Mesodermal cell (in vitro differentiated cells): ENCODE results near the gene TNFAIP3.
A peak's percentile ranks its signal among the peaks of the same experiment; 100 is the strongest.

ENCODE experiments used
- H3K27ac ChIP-seq: 2 replicates; pipeline ENCODE4 v1.7.0; 2013; ENCODE audit warnings: mild to moderate bottlenecking, low read depth, low read length, moderate library complexity; ENCODE audit not compliant: severe bottlenecking
- H3K36me3 ChIP-seq: 2 replicates; pipeline ENCODE4 v1.7.1; 2013; ENCODE audit warnings: mild to moderate bottlenecking, low read length, moderate library complexity; ENCODE audit not compliant: control insufficient read depth, insufficient read depth
- H3K4me1 ChIP-seq: one replicate; pipeline ENCODE4 v1.7.1; 2013; ENCODE audit warnings: mild to moderate bottlenecking, low read length; ENCODE audit not compliant: insufficient read depth, control insufficient read depth, poor library complexity, severe bottlenecking
- H3K4me3 ChIP-seq: 2 replicates; pipeline ENCODE4 v1.7.0; 2013; ENCODE audit warnings: low read length, control low read depth, mild to moderate bottlenecking; ENCODE audit not compliant: insufficient read depth, poor library complexity, severe bottlenecking; ENCODE audit errors: extremely low read depth
- H3K9me3 ChIP-seq: 2 replicates; pipeline ENCODE4 v1.7.1; 2013; ENCODE audit warnings: mild to moderate bottlenecking, low read length, moderate library complexity; ENCODE audit not compliant: control insufficient read depth
- WGBS, 2 experiments: methylation state at CpG; one replicate each; pipeline ENCODE4 v1.1.5; 2013; ENCODE audit warnings: missing lambda C conversion rate in 2 of 2; ENCODE audit not compliant: insufficient coverage in 2 of 2; 5-methylcytosine and 5-hydroxymethylcytosine counted together

Gene TNFAIP3

DNA sequence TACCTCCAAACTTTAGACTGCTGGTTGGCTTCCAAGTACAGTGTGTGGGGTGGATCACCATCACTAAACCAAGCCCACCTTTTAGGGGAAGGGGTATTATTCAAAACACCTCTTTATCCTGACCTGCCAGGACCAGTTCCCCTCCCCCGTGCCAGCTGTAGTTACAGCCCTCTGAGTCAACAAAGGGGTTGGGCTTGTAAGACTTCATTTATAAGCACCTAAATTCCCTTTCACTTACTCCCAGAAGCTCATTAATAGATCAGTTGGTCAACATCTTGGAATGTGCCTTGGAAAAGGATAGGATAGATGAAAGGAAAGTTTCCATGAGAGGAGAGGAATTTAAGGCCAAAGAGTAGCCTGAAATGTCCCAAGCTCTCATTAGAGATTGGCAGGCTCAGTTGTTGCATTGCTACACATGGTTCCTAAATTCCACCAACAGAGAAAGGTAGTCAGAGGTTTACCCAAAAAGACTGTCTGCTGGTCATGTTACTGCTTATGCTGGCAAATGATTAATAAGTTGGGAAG is 59.2 kb downstream of the TNFAIP3 start:
- H3K4me1 ChIP-seq: peaks cover 41% of the 10 kb centered on the region
- peak overlapping the region; percentile 60 for H3K27ac ChIP-seq
- WGBS, 2 experiments: no CpG with 5 or more reads among the region's 1 CpG
- no peaks in the 10 kb centered on the region for H3K9me3 ChIP-seq
- H3K4me3 ChIP-seq: no peak overlapping the region
- H3K36me3 ChIP-seq: no peaks in the 10 kb centered on the region

DNA sequence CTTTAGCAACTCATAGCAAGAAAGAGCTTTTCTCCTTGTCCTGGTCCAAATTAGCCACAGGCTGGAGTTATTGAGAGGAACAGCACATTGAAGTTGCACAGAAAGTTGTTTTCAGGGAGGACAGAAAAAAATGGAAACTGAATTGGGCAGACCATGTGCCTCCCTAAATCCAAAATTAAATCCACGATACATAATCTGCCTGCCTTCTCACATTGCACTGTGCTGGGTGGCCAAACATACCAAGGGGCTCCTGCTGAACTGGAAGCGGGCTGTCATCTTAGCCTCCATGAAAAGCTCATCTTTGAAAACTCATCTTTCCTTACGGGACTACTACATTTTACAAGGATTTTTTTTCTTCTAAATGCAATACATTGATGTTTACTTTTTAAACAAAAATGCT is 59.9 kb downstream of the TNFAIP3 start:
- H3K4me1 ChIP-seq: peaks cover 41% of the 10 kb centered on the region
- H3K36me3 ChIP-seq: no peaks in the 10 kb centered on the region
- WGBS, 2 experiments: 90 to 100% methylated on average over 1 to 2 of the region's 3 CpGs
- no peak overlapping the region for H3K4me3 ChIP-seq
- no peaks in the 10 kb centered on the region for H3K9me3 ChIP-seq
- H3K27ac ChIP-seq: peak overlapping the region; percentile 60

DNA sequence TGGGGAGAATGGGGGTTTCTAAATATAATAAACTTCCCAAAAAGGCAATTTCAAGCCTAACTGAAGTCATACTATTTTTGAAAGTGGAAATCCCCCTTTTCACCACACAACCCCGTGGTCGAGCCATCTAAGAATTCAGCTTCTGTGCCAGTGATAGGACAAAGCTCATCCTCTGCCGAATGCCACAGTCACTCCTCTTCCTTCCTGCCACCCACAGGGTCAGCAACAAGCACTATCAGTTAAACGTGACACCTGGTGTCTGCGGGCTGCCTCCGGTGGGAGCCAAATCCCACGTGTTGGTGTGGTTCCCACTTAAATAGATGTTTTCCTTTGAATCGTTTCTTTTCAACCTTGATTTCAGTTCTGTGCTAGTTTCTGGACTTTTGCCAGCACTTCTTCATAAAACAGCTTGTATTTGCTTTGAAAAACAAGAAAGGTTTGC is 60.7 kb downstream of the TNFAIP3 start:
- Histone ChIP-seq H3K4me1 (peaks cover 41% of the 10 kb centered on the region), H3K9me3 (no peaks in the 10 kb centered on the region), H3K4me3 (no peak overlapping the region), H3K27ac (no peak overlapping the region), H3K36me3 (no peaks in the 10 kb centered on the region)
- WGBS, 2 experiments: 67 to 68% methylated on average over 7 of the region's 8 CpGs

DNA sequence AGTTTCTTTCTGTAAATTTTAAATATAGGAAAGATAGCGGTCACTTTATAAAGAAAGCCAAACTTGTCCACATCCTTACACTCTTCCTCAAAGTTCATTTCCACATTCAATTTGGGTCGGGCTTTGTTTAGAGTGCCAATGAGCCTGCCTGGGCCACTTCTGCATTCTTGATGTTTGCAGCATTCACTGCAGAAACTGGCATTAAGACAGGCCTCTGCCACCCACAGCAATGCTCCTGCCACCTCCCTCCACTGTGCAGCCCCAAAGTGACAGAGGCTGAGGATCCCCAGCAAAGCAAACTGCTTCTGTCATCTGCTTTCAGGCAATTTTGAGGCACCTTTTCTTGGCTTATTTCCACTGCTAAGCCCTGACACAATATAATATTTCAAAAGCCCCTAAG is 61.2 kb downstream of the TNFAIP3 start:
- no peak overlapping the region for H3K4me3 ChIP-seq
- WGBS, 2 experiments: 89% methylated on average over 1 of the region's 2 CpGs; no CpG with 5 or more reads in 1 of the 2 experiments
- peaks cover 41% of the 10 kb centered on the region for H3K4me1 ChIP-seq
- no peaks in the 10 kb centered on the region for H3K36me3 ChIP-seq
- no peak overlapping the region for H3K27ac ChIP-seq
- no peaks in the 10 kb centered on the region for H3K9me3 ChIP-seq

DNA sequence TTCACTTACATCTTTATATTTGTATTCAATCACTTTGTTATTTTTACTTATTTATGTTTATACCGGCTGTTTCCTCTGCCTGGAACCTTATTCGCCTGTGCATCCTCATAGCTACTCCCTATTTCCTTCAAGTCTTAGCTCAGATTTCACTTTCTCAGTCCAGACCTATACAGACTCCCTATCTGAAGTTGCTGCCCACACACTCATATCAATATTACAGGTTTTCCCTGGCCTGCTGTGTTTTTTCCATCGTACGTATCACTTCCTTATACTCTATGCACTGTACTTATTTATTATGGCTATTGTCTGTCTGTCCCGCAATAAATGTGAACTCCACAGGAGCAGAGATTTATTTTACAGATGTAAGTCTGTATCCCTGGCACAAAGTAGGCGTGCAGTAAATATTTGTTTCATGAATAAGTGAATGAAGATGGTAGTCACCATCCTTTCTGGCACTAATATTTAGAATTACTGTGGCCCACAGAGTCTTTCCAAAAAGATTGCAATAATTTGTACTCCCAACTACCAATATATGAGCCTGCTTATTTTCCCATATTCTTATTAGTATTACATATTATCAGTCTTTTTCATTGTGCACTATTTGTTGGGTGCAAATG is 64.9 kb downstream of the TNFAIP3 start:
- no peaks in the 10 kb centered on the region for H3K36me3 ChIP-seq
- H3K4me3 ChIP-seq: no peak overlapping the region
- no peaks in the 10 kb centered on the region for H3K9me3 ChIP-seq
- H3K27ac ChIP-seq: no peak overlapping the region
- H3K4me1 ChIP-seq: peaks cover 10% of the 10 kb centered on the region
- 78 to 100% methylated on average over 1 to 5 of the region's 6 CpGs for WGBS, 2 experiments
